NB4 (cell line): ENCODE measurements around the gene PRR36.

Experiments
- POLR2A ChIP-seq: IDR thresholded peaks from 2 replicates; pipeline ENCODE4 v1.6.1; 2011; ENCODE audit warnings: mild to moderate bottlenecking; ENCODE audit not compliant: insufficient read length; ENCODE audit errors: extremely low read depth
- TF ChIP-seq, protein P1 (sequence below): IDR thresholded peaks from one replicate; pipeline ENCODE4 v1.5.1; 2012; ENCODE audit warnings: low read depth, low read length
- TF ChIP-seq, protein P2 (sequence below): IDR thresholded peaks from 2 replicates; pipeline ENCODE4 v1.6.1; 2011; ENCODE audit warnings: low read depth, low read length

- TF ChIP-seq, protein P1, sequence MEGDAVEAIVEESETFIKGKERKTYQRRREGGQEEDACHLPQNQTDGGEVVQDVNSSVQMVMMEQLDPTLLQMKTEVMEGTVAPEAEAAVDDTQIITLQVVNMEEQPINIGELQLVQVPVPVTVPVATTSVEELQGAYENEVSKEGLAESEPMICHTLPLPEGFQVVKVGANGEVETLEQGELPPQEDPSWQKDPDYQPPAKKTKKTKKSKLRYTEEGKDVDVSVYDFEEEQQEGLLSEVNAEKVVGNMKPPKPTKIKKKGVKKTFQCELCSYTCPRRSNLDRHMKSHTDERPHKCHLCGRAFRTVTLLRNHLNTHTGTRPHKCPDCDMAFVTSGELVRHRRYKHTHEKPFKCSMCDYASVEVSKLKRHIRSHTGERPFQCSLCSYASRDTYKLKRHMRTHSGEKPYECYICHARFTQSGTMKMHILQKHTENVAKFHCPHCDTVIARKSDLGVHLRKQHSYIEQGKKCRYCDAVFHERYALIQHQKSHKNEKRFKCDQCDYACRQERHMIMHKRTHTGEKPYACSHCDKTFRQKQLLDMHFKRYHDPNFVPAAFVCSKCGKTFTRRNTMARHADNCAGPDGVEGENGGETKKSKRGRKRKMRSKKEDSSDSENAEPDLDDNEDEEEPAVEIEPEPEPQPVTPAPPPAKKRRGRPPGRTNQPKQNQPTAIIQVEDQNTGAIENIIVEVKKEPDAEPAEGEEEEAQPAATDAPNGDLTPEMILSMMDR: no peak
- TF ChIP-seq, protein P2, sequence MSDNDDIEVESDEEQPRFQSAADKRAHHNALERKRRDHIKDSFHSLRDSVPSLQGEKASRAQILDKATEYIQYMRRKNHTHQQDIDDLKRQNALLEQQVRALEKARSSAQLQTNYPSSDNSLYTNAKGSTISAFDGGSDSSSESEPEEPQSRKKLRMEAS: no peak
- TF ChIP-seq POLR2A: no peak
These were observed 53.6 kb downstream of the PRR36 start for GRCh38 chr19:7820588-7820987.
